Hepatocyte (in vitro differentiated cells): ENCODE data around the gene HTT.

Experiments
- CTCF ChIP-seq: fragments of 200-600 bp; sonication (generic); IDR thresholded peaks from 2 replicates; pipeline ENCODE4 v1.5.1; 2016; ENCODE audit warnings: antibody characterized with exemption, mild to moderate bottlenecking; ENCODE audit not compliant: poor library complexity
- EZH2 ChIP-seq: fragments of 200-600 bp; sonication (generic); IDR thresholded peaks from 2 replicates; pipeline ENCODE4 v1.6.1; 2016; ENCODE audit warnings: antibody characterized with exemption, mild to moderate bottlenecking, borderline replicate concordance
- EZH2phosphoT487 ChIP-seq: fragments of 200-600 bp; sonication (generic); IDR thresholded peaks from one replicate; pipeline ENCODE4 v1.6.1; 2018; ENCODE audit warnings: antibody characterized with exemption, mild to moderate bottlenecking, low read depth, moderate library complexity; ENCODE audit not compliant: unreplicated experiment, severe bottlenecking

- TF ChIP-seq CTCF (no peak), EZH2 (no peak), EZH2phosphoT487 (no peak)
Observed at GRCh38 chr4:3098346-3098745, 23.9 kb downstream of the HTT start.
